ENCODE measurements around the gene ETFRF1. TPM values are rescaled to one million over a fixed set of nuclear protein-coding genes. Genes with fewer than 3 reads are reported as not detected.

ETFRF1 gene
- total and polyA plus RNA-seq, 2 of the 8 experiments (the other 6 are each of a cell fraction or from before 2014, with no cell fraction given) = 4.3 to 7.7 TPM

DNA sequence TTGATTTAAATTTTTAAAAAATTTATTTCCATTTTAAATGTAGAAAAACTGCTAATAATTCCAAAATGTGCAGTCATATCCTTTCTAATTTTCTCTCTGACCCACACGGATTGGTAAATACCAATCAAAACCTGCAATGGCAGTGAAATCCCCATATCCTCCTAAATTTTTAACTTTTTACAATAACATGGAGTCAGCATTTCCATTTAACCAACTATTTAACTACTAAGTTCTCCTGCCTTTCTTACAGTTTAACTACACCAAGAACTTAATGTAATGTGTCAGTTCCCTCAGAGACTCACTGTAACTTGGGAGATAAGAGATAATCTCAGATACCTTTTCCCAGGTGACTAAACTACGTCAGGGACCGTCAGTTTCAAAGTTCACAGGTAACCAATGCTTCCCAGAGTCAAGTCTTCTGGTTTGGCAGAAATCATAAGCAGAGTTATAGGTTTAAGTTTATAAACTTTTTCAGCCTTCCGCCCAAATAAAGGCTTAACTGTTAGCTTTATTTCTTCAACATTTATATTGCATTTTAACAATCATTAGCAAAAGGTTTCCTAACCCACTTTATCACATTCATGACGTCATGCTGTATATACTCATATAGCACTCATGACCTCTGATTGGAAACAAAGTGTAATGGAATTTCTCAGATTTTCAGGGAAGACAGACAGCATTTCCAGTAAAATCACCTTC is 48.1 kb downstream of the ETFRF1 start (continued):
- TF ChIP-seq RAD21 (IDR thresholded peaks at IDR 0.05 in 1 of 2, conservative IDR thresholded peaks at IDR 0.05 in 1 of 2; ENCODE audit: low read depth in 2 of 2, low read length in 2 of 2) (no peak), PHF8 (conservative IDR thresholded peaks at IDR 0.05; ENCODE audit: low read depth, low read length) (no peak), CTBP2 (IDR thresholded peaks at IDR 0.05; ENCODE audit: borderline replicate concordance, insufficient read depth, insufficient read length, low read length) (no peak), SAP30 (IDR thresholded peaks at IDR 0.05; ENCODE audit: insufficient read depth, insufficient replicate concordance, low read length) (no peak), CHD1 (IDR thresholded peaks at IDR 0.05; ENCODE audit: low read depth, low read length) (no peak), ZNF274 (IDR thresholded peaks at IDR 0.05; ENCODE audit: borderline replicate concordance, extremely low read depth, low read length) (no peak)

Measured in H1 (cell line).